NB4 (cell line): ENCODE data around the gene ARVCF.

Source experiments
- MYC ChIP-seq: IDR thresholded peaks from 2 replicates; pipeline ENCODE4 v1.6.1; 2011; ENCODE audit warnings: low read depth, low read length
- POLR2A ChIP-seq: IDR thresholded peaks from 2 replicates; pipeline ENCODE4 v1.6.1; 2011; ENCODE audit warnings: mild to moderate bottlenecking; ENCODE audit not compliant: insufficient read length; ENCODE audit errors: extremely low read depth
- TF ChIP-seq, protein P1 (sequence below): IDR thresholded peaks from one replicate; pipeline ENCODE4 v1.5.1; 2012; ENCODE audit warnings: low read depth, low read length
- TF ChIP-seq, protein P2 (sequence below): IDR thresholded peaks from 2 replicates; pipeline ENCODE4 v1.6.1; 2011; ENCODE audit warnings: low read depth, low read length

DNA sequence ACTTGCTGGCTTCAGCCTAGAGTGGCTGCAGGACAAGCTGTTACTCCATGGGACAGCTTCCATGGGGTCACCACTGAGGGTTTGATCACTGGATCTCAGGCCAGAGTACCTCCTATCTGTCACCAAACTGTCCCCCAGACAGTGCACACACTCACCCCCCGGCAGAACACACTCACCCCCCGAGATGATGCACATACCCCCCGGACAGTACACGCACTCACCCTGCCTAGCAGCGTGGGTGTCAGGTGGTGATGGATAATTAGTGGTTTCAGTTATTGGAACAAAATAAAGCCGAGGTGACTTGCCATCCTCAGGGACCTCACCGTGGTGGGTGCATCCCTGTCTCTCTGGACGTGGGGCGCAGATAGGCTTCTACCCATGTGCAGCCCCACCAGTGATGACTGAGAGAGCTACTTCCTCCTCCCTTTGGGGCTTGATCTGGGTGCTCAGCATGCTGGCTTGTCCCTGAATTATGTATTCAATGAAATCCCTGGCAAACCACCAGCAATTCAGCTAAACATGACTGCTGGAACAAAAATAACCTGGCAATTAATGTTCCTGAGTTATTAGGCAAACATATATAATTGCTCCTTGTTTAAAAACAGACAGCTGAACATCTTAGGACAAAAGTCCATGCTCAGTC, 23.2 kb upstream of the ARVCF start:
- TF ChIP-seq, protein P1, sequence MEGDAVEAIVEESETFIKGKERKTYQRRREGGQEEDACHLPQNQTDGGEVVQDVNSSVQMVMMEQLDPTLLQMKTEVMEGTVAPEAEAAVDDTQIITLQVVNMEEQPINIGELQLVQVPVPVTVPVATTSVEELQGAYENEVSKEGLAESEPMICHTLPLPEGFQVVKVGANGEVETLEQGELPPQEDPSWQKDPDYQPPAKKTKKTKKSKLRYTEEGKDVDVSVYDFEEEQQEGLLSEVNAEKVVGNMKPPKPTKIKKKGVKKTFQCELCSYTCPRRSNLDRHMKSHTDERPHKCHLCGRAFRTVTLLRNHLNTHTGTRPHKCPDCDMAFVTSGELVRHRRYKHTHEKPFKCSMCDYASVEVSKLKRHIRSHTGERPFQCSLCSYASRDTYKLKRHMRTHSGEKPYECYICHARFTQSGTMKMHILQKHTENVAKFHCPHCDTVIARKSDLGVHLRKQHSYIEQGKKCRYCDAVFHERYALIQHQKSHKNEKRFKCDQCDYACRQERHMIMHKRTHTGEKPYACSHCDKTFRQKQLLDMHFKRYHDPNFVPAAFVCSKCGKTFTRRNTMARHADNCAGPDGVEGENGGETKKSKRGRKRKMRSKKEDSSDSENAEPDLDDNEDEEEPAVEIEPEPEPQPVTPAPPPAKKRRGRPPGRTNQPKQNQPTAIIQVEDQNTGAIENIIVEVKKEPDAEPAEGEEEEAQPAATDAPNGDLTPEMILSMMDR: no peak
- TF ChIP-seq MYC (no peak), POLR2A (no peak)
- TF ChIP-seq, protein P2, sequence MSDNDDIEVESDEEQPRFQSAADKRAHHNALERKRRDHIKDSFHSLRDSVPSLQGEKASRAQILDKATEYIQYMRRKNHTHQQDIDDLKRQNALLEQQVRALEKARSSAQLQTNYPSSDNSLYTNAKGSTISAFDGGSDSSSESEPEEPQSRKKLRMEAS: no peak
